ENCODE results near the gene BTN3A1. TPM values are rescaled to one million over a fixed set of nuclear protein-coding genes. Genes with fewer than 3 reads are reported as not detected.

The BTN3A1 gene
- polyA plus RNA-seq, 2 of the 4 experiments (the other 2 are of a cell fraction): 4.0 to 8.1 TPM

- FAIRE-seq (no peak), DNase-seq (ENCODE audit: low read depth in 1 of 2, low spot score in 1 of 2) (no peak), ATAC-seq (no peak)
- 53% methylated on average over 2 of the region's 2 CpGs for WGBS (ENCODE audit: missing lambda C conversion rate)
- POLR2A ChIA-PET: no interaction called here
- peak overlapping the region; percentile 75 to 83 for H3K27ac ChIP-seq
- peaks cover 11% of the 10 kb centered on the region; the same call in 1 of the 3 replicates for H3K4me1 ChIP-seq
- TF ChIP-seq BHLHE40 (IDR thresholded peaks at IDR 0.05; ENCODE audit: low read depth, low read length): no peak
- TF ChIP-seq BCL3 (IDR thresholded peaks at IDR 0.05): no peak
- TF ChIP-seq ZSCAN20 (CRISPR knock-in tag; IDR thresholded peaks at IDR 0.05): no peak
- no peak for TF ChIP-seq MYC (IDR thresholded peaks at IDR 0.05; ENCODE audit: borderline replicate concordance, low read length)
- no peak for TF ChIP-seq CHD2 (IDR thresholded peaks at IDR 0.05; ENCODE audit: low read length, partially characterized antibody)
- TF ChIP-seq RFX5 (IDR thresholded peaks at IDR 0.05): no peak
- TF ChIP-seq JUN (IDR thresholded peaks at IDR 0.05): no peak
- no peak for TF ChIP-seq PBX3 (IDR thresholded peaks at IDR 0.05)
- TF ChIP-seq HEYL (CRISPR knock-in tag; IDR thresholded peaks at IDR 0.05): no peak
- peak overlapping the region; percentile 79 for H3K4me2 ChIP-seq
- no peaks in the 10 kb centered on the region for H3K9me3 ChIP-seq
- CTCF ChIA-PET: no interaction called here
- peak overlapping the region; percentile 47 for H3K4me3 ChIP-seq
These were observed 38.9 kb downstream of the BTN3A1 start for GRCh38 chr6:26440977-26441358.

- FAIRE-seq (no peak), DNase-seq (ENCODE audit: low read depth in 1 of 2, low spot score in 1 of 2) (no peak), ATAC-seq (no peak)
- no peak overlapping the region for H3K27ac ChIP-seq
- CTCF ChIA-PET: no interaction called here
- H3K9me3 ChIP-seq: no peaks in the 10 kb centered on the region
- H3K4me3 ChIP-seq: no peak overlapping the region
- no peak overlapping the region for H3K4me2 ChIP-seq
- WGBS (ENCODE audit: missing lambda C conversion rate): 83% methylated on average over 5 of the region's 5 CpGs
- H3K4me1 ChIP-seq: peaks cover 11% of the 10 kb centered on the region; the same call in 1 of the 3 replicates
- TF ChIP-seq JUN (IDR thresholded peaks at IDR 0.05) (no peak), KDM5A (IDR thresholded peaks at IDR 0.05) (no peak), BHLHE40 (IDR thresholded peaks at IDR 0.05; ENCODE audit: low read depth, low read length) (no peak), SREBF2 (IDR thresholded peaks at IDR 0.05) (no peak), NFE2L2 (conservative IDR thresholded peaks at IDR 0.05; ENCODE audit: low read length) (no peak), USF2 (IDR thresholded peaks at IDR 0.05) (no peak), PHF8 (IDR thresholded peaks at IDR 0.05; ENCODE audit: borderline replicate concordance, low read depth) (no peak), EHF (CRISPR knock-in tag; IDR thresholded peaks at IDR 0.05) (no peak), SMC3 (IDR thresholded peaks at IDR 0.05) (no peak), EP300 (IDR thresholded peaks at IDR 0.05) (no peak), CBX8 (IDR thresholded peaks at IDR 0.05) (no peak), FOSB (CRISPR knock-in tag; IDR thresholded peaks at IDR 0.05) (no peak), TFCP2L1 (CRISPR knock-in tag; IDR thresholded peaks at IDR 0.05) (no peak), NPAS2 (CRISPR knock-in tag; IDR thresholded peaks at IDR 0.05; ENCODE audit: borderline replicate concordance) (no peak), CEBPB (IDR thresholded peaks at IDR 0.05) (no peak), MAZ (IDR thresholded peaks at IDR 0.05; ENCODE audit: borderline replicate concordance, low read depth, low read length) (no peak)
- POLR2A ChIA-PET: no interaction called here
These were observed 39.9 kb downstream of the BTN3A1 start for GRCh38 chr6:26441977-26442376.

All from A549 (cell line).